Common myeloid progenitor, CD34-positive (primary cell): ENCODE data around the gene OPRM1.

Experiments
- CTCF ChIA-PET: fragments of 350-600 bp; sonication (Branson Sonifier 250); formaldehyde crosslinking; loops from one replicate; lab custom pipeline; 2021; ENCODE audit warnings: antibody characterized with exemption; lab: Charles Lee
- POLR2A ChIA-PET: fragments of 350-600 bp; sonication (Branson Sonifier 250); formaldehyde crosslinking; loops from one replicate; lab custom pipeline; 2021; ENCODE audit warnings: antibody characterized with exemption; lab: Charles Lee
- DNase-seq, 3 donors: peaks; one replicate each; pipeline versions ENCODE4 v3.0.0 to v3.0.0-alpha.2; 2013
- H3K27ac ChIP-seq, 2 experiments: 1 replicate in 1 of 2; 2 replicates in 1 of 2; pipeline ENCODE4 v1.7.0; 2013; ENCODE audit warnings: inconsistent platforms in 2 of 2, low read length in 2 of 2, mild to moderate bottlenecking in 2 of 2, low read depth in 1 of 2, moderate library complexity in 1 of 2; ENCODE audit not compliant: severe bottlenecking in 2 of 2, insufficient read depth in 1 of 2, poor library complexity in 1 of 2
- H3K27me3 ChIP-seq, 5 experiments: replicated peaks in 2 of 5; 1 replicate in 3 of 5; 2 replicates in 2 of 5; pipeline versions ENCODE4 v1.6.1 to v1.7.0; 2013; ENCODE audit warnings: low read length in 4 of 5, mild to moderate bottlenecking in 2 of 5, moderate library complexity in 2 of 5, inconsistent platforms in 1 of 5; ENCODE audit not compliant: insufficient read depth in 5 of 5, control insufficient read depth in 4 of 5
- H3K36me3 ChIP-seq, 4 experiments: 1 replicate in 2 of 4; 2 replicates in 2 of 4; pipeline versions ENCODE4 v1.6.1 to v1.7.0; 2013; ENCODE audit warnings: low read length in 3 of 4, control low read depth in 1 of 4, mild to moderate bottlenecking in 1 of 4; ENCODE audit not compliant: control insufficient read depth in 4 of 4, insufficient read depth in 4 of 4
- H3K4me1 ChIP-seq, 4 experiments: 1 replicate in 3 of 4; 2 replicates in 1 of 4; pipeline versions ENCODE4 v1.6.1 to v1.7.1; 2013; ENCODE audit warnings: low read length in 3 of 4, mild to moderate bottlenecking in 3 of 4, control low read depth in 1 of 4, inconsistent platforms in 1 of 4, moderate library complexity in 1 of 4; ENCODE audit not compliant: control insufficient read depth in 4 of 4, insufficient read depth in 4 of 4; ENCODE audit errors: control extremely low read depth in 1 of 4
- H3K4me3 ChIP-seq, 7 experiments: 1 replicate in 4 of 7; 2 replicates in 3 of 7; pipeline versions ENCODE4 v1.5.1 to v1.7.0; 2013; ENCODE audit warnings: mild to moderate bottlenecking in 7 of 7, low read length in 6 of 7, moderate library complexity in 6 of 7, inconsistent platforms in 2 of 7, low read depth in 2 of 7, control low read depth in 1 of 7; ENCODE audit not compliant: insufficient read depth in 4 of 7, control insufficient read depth in 1 of 7; ENCODE audit errors: extremely low read depth in 1 of 7
- H3K9me3 ChIP-seq, 5 experiments: 1 replicate in 4 of 5; 2 replicates in 1 of 5; pipeline versions ENCODE4 v1.6.1 to v1.7.1; 2013; ENCODE audit warnings: low read length in 4 of 5, mild to moderate bottlenecking in 2 of 5, inconsistent platforms in 1 of 5, low read depth in 1 of 5, moderate library complexity in 1 of 5; ENCODE audit not compliant: control insufficient read depth in 4 of 5, insufficient read depth in 2 of 5; ENCODE audit errors: control extremely low read depth in 1 of 5
- WGBS: methylation state at CpG from one replicate; pipeline ENCODE4 v1.1.5; 2013; ENCODE audit not compliant: insufficient coverage; 5-methylcytosine and 5-hydroxymethylcytosine counted together

The OPRM1 gene

GRCh38 chr6:154277629-154278017 lies 238.6 kb downstream of the OPRM1 start:
- no peaks in the 10 kb centered on the region for H3K9me3 ChIP-seq
- peaks cover 4 to 32% (median 7%) of the 10 kb centered on the region in 4 experiments for H3K4me1 ChIP-seq
- no peaks in the 10 kb centered on the region for H3K27me3 ChIP-seq
- CTCF ChIA-PET: interaction anchor here (0.8 to 8.1 kb wide), 17 partner anchors 10 to 149 kb away, joined by 3 to 47 read pairs (median 5); no protein-coding TSS in a partner anchor
- no peak for DNase-seq
- POLR2A ChIA-PET: no interaction called here
- no peaks in the 10 kb centered on the region for H3K36me3 ChIP-seq
- H3K4me3 ChIP-seq: peak overlapping the region in 1 of 7 experiments; percentile 37
- WGBS: 40% methylated on average over 6 of the region's 7 CpGs
- H3K27ac ChIP-seq: no peak overlapping the region

DNA sequence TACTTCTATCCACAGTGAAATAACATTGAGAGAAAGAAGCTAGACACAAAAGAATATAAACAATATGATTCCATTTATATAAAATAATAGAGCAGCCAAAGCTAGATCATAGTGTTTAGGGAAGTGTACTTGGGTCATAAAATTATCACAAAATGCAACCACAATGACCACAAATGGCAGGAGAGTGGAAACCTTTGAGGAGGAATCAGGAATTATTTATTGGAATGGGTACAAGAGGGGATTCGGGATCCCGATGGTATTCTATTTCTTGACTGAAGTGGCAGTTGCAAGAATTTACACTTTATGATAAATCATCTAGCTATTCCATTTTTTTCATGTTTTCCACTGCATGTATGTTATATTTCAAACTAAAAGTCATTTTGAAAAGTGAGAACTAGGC lies 241.5 kb downstream of the OPRM1 start:
- DNase-seq: peak in 2 of 3 donors; percentile 43 to 59
- Histone ChIP-seq H3K9me3 (peaks cover 0 to 4% (median 0%) of the 10 kb centered on the region in 5 experiments), H3K36me3 (no peaks in the 10 kb centered on the region), H3K27ac (no peak overlapping the region), H3K4me3 (no peak overlapping the region), H3K4me1 (peaks cover 4 to 29% (median 7%) of the 10 kb centered on the region in 4 experiments), H3K27me3 (no peaks in the 10 kb centered on the region)
- ChIA-PET POLR2A (no interaction called here), CTCF (interaction anchor here (1.0 to 1.9 kb wide), 4 partner anchors 90 to 127 kb away, joined by 3 to 6 read pairs (median 3); no protein-coding TSS in a partner anchor)
- WGBS: no CpG with 5 or more reads among the region's 2 CpGs

- Histone ChIP-seq H3K27ac (no peak overlapping the region), H3K9me3 (peaks cover 0 to 4% (median 0%) of the 10 kb centered on the region in 5 experiments), H3K4me3 (no peak overlapping the region), H3K36me3 (no peaks in the 10 kb centered on the region), H3K4me1 (peaks cover 0 to 7% (median 2%) of the 10 kb centered on the region in 4 experiments), H3K27me3 (no peaks in the 10 kb centered on the region)
- POLR2A ChIA-PET: no interaction called here
- DNase-seq: no peak
- CTCF ChIA-PET: interaction anchor here (1.3 to 1.8 kb wide), 2 partner anchors 9 to 86 kb away, joined by 3 to 5 read pairs; no protein-coding TSS in a partner anchor
- WGBS: 100% methylated on average over 3 of the region's 7 CpGs
Observed at GRCh38 chr6:154284313-154284853, 245.3 kb downstream of the OPRM1 start.

DNA sequence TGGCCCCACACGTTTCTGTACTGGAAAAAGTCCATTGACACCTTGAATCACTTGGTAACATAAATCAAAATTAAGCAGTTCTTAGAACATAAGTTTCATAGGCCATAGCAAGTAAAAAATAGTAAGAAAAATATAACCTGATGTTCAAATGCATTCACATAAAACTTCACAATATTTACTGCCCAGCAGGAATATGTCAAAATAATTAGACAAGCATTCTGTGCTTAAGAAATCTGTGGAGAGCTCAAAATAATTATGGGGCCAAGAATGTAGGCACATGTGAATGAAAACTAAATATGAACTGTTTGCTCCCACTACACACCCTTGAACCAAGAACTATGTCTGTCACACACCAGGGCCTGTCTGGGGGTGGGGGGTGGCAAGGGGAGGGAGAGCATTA lies 246.8 kb downstream of the OPRM1 start:
- no peak overlapping the region for H3K4me3 ChIP-seq
- WGBS: no CpG with 5 or more reads among the region's 1 CpG
- H3K27me3 ChIP-seq: no peaks in the 10 kb centered on the region
- POLR2A ChIA-PET: no interaction called here
- CTCF ChIA-PET: interaction anchor here (1.3 to 5.2 kb wide), 3 partner anchors 9 to 84 kb away, joined by 4 to 22 read pairs (median 5); no protein-coding TSS in a partner anchor
- no peak overlapping the region for H3K27ac ChIP-seq
- no peak for DNase-seq
- peaks cover 0 to 10% (median 0%) of the 10 kb centered on the region in 5 experiments for H3K9me3 ChIP-seq
- peaks cover 0 to under 1% (median 0%) of the 10 kb centered on the region in 4 experiments for H3K4me1 ChIP-seq
- no peaks in the 10 kb centered on the region for H3K36me3 ChIP-seq

- H3K27me3 ChIP-seq: no peaks in the 10 kb centered on the region
- peaks cover 0 to 6% (median 0%) of the 10 kb centered on the region in 5 experiments for H3K9me3 ChIP-seq
- DNase-seq: peak in 2 of 3 donors; percentile 24 to 42
- H3K36me3 ChIP-seq: no peaks in the 10 kb centered on the region
- H3K27ac ChIP-seq: no peak overlapping the region
- ChIA-PET POLR2A (no interaction called here), CTCF (interaction anchor here (0.6 to 5.2 kb wide), 3 partner anchors 13 to 135 kb away, joined by 3 to 22 read pairs (median 5); no protein-coding TSS in a partner anchor)
- H3K4me3 ChIP-seq: no peak overlapping the region
- peaks cover 0 to 4% (median 0%) of the 10 kb centered on the region in 4 experiments for H3K4me1 ChIP-seq
- 93% methylated on average over 4 of the region's 6 CpGs for WGBS
Observed at GRCh38 chr6:154289818-154290508, 250.9 kb downstream of the OPRM1 start.

DNA sequence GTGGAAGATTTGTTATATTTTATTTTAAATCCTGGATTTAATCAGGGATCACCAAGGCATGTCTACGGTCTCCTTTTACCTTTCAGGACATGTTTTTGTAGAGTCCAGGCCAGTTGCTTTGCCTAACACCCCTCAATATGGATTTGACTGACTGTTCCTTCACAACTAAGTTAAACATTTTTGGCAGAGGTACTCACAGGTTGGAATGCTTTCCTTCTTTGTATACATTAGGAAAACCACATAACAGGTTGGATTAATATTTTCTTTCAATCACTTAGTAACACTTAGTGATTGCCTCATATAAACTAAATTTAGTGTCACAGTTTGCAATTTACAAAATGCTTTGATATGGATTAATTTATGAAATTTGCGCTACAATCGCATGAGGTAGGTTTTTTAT lies 253.0 kb downstream of the OPRM1 start:
- Histone ChIP-seq H3K4me1 (peaks cover 0 to 4% (median 0%) of the 10 kb centered on the region in 4 experiments), H3K27me3 (no peaks in the 10 kb centered on the region), H3K4me3 (no peak overlapping the region), H3K27ac (no peak overlapping the region), H3K36me3 (no peaks in the 10 kb centered on the region), H3K9me3 (peaks cover 0 to 6% (median 0%) of the 10 kb centered on the region in 5 experiments)
- no peak for DNase-seq
- no CpG with 5 or more reads among the region's 3 CpGs for WGBS
- ChIA-PET CTCF (no interaction called here), POLR2A (no interaction called here)
